Mesenchymal stem cell (in vitro differentiated cells and primary cell): ENCODE measurements around the gene CCDC40.

ENCODE experiments used
- DNase-seq: peaks from one replicate; pipeline ENCODE4 v3.0.0-alpha.2; 2013
- H2AFZ ChIP-seq: one replicate; pipeline ENCODE4 v1.6.1; 2013; ENCODE audit warnings: low read depth, mild to moderate bottlenecking, control low read depth, inconsistent platforms, low read length, moderate library complexity
- H2AK5ac ChIP-seq: 2 replicates; pipeline ENCODE4 v1.6.1; 2013; ENCODE audit warnings: low read length, moderate library complexity, mild to moderate bottlenecking, inconsistent platforms; ENCODE audit not compliant: severe bottlenecking
- H2BK120ac ChIP-seq: one replicate; pipeline ENCODE4 v1.6.1; 2013; ENCODE audit warnings: low read depth, mild to moderate bottlenecking, inconsistent platforms, low read length, moderate library complexity
- H2BK12ac ChIP-seq, 2 experiments: one replicate each; pipeline ENCODE4 v1.6.1; 2013; ENCODE audit warnings: inconsistent platforms in 2 of 2, low read length in 2 of 2, mild to moderate bottlenecking in 2 of 2, moderate library complexity in 2 of 2, control low read depth in 1 of 2
- H2BK15ac ChIP-seq: one replicate; pipeline ENCODE4 v1.6.1; 2013; ENCODE audit warnings: mild to moderate bottlenecking, low read depth, inconsistent platforms; ENCODE audit not compliant: poor library complexity, severe bottlenecking
- H2BK5ac ChIP-seq: 2 replicates; pipeline ENCODE4 v1.6.1; 2013; ENCODE audit warnings: low read depth, mild to moderate bottlenecking, low read length, control low read depth, inconsistent platforms; ENCODE audit not compliant: poor library complexity, severe bottlenecking
- H3K14ac ChIP-seq, 2 experiments: one replicate each; pipeline ENCODE4 v1.6.1; 2013; ENCODE audit warnings: inconsistent platforms in 2 of 2, low read length in 2 of 2, control low read depth in 1 of 2, mild to moderate bottlenecking in 1 of 2, moderate library complexity in 1 of 2
- H3K18ac ChIP-seq, 2 experiments: one replicate each; pipeline ENCODE4 v1.6.1; 2013; ENCODE audit warnings: inconsistent platforms in 2 of 2, low read length in 2 of 2, control low read depth in 1 of 2, low read depth in 1 of 2, mild to moderate bottlenecking in 1 of 2
- H3K23ac ChIP-seq, 2 experiments: one replicate each; pipeline ENCODE4 v1.6.1; 2013; ENCODE audit warnings: inconsistent platforms in 2 of 2, low read length in 2 of 2, mild to moderate bottlenecking in 2 of 2, moderate library complexity in 2 of 2, control low read depth in 1 of 2
- H3K27ac ChIP-seq: 2 replicates; pipeline ENCODE4 v1.5.1; 2013; ENCODE audit warnings: mild to moderate bottlenecking, moderate library complexity, low read length, control low read depth, inconsistent platforms; ENCODE audit not compliant: poor library complexity, severe bottlenecking
- H3K27me3 ChIP-seq, 2 experiments: 2 replicates each; pipeline versions ENCODE4 v1.6.1 to v1.7.0; 2013; ENCODE audit warnings: low read length in 2 of 2, mild to moderate bottlenecking in 2 of 2, moderate library complexity in 2 of 2, control low read depth in 1 of 2, inconsistent platforms in 1 of 2; ENCODE audit not compliant: control insufficient read depth in 1 of 2, insufficient read depth in 1 of 2
- H3K36me3 ChIP-seq, 2 experiments: 2 replicates each; pipeline versions ENCODE4 v1.6.1 to v1.7.0; 2013; ENCODE audit warnings: low read length in 2 of 2, control low read depth in 1 of 2, inconsistent platforms in 1 of 2, low read depth in 1 of 2, mild to moderate bottlenecking in 1 of 2; ENCODE audit not compliant: insufficient read depth in 2 of 2, control insufficient read depth in 1 of 2
- H3K4ac ChIP-seq, 2 experiments: one replicate each; pipeline ENCODE4 v1.6.1; 2013; ENCODE audit warnings: inconsistent platforms in 2 of 2, low read length in 2 of 2, mild to moderate bottlenecking in 2 of 2, moderate library complexity in 2 of 2, control low read depth in 1 of 2, low read depth in 1 of 2
- H3K4me1 ChIP-seq: 2 replicates; pipeline ENCODE4 v1.6.1; 2013; ENCODE audit warnings: low read depth, low read length, control low read depth; ENCODE audit not compliant: control insufficient read depth, insufficient read depth
- H3K4me2 ChIP-seq: 2 replicates; pipeline ENCODE4 v1.6.1; 2013; ENCODE audit warnings: low read length, mild to moderate bottlenecking, inconsistent platforms; ENCODE audit not compliant: poor library complexity, severe bottlenecking
- H3K4me3 ChIP-seq, 2 experiments: 2 replicates each; pipeline versions ENCODE4 v1.5.1 to v1.7.0; 2013; ENCODE audit warnings: low read length in 2 of 2, mild to moderate bottlenecking in 2 of 2, control low read depth in 1 of 2, low read depth in 1 of 2; ENCODE audit not compliant: insufficient read depth in 1 of 2
- H3K79me1 ChIP-seq: replicated peaks from 2 replicates; pipeline ENCODE4 v1.6.1; 2013; ENCODE audit warnings: mild to moderate bottlenecking, control low read depth, low read length, inconsistent platforms; ENCODE audit not compliant: poor library complexity, severe bottlenecking
- H3K9ac ChIP-seq: 2 replicates; pipeline ENCODE4 v1.7.0; 2013; ENCODE audit warnings: mild to moderate bottlenecking, low read length, moderate library complexity
- H3K9me3 ChIP-seq: 2 replicates; pipeline ENCODE4 v1.7.0; 2013; ENCODE audit warnings: mild to moderate bottlenecking, low read length; ENCODE audit not compliant: control insufficient read depth
- H4K8ac ChIP-seq: one replicate; pipeline ENCODE4 v1.6.1; 2013; ENCODE audit warnings: inconsistent platforms, mild to moderate bottlenecking, low read length, moderate library complexity
- H4K91ac ChIP-seq: one replicate; pipeline ENCODE4 v1.6.1; 2013; ENCODE audit warnings: mild to moderate bottlenecking, low read length, inconsistent platforms
- WGBS: methylation state at CpG from one replicate; pipeline ENCODE4 v1.1.7; 2013; ENCODE audit warnings: mixed read lengths; 5-methylcytosine and 5-hydroxymethylcytosine counted together

CCDC40 gene

DNA sequence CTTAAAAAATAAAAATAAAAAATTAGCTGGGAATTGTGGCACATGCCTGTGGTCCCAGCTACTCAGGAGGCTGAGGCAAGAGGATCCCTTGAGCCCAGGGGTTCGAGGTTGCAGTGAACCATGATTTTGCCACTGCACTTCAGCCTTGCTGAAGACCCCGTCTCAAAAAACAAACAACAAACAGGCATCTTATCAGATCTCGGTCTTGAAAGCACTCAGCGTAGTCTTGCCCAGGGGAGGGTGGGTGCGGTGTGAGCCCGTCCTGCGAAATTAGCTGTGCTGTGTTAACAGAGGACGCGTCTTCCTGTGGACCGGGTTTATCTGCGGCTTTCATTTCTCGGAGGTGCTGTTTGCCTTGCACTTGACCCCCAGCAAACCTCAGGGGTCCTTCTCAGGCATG lies 70.3 kb downstream of the CCDC40 start:
- Histone ChIP-seq H3K27ac (no peak overlapping the region), H2AK5ac (no peak overlapping the region), H2BK5ac (no peak overlapping the region), H3K4me2 (no peak overlapping the region), H3K9me3 (no peaks in the 10 kb centered on the region), H3K79me1 (peaks cover 2% of the 10 kb centered on the region), H3K23ac (no peak overlapping the region), H3K4ac (no peak overlapping the region), H3K14ac (no peak overlapping the region), H4K91ac (no peak overlapping the region), H2BK15ac (no peak overlapping the region), H4K8ac (no peak overlapping the region), H3K27me3 (peaks cover 5 to 50% of the 10 kb centered on the region in 2 experiments), H2BK12ac (no peak overlapping the region), H2BK120ac (no peak overlapping the region), H3K9ac (no peak overlapping the region), H3K4me1 (peaks cover 27% of the 10 kb centered on the region), H2AFZ (no peak overlapping the region), H3K4me3 (no peak overlapping the region), H3K18ac (no peak overlapping the region), H3K36me3 (peaks cover 0 to 3% of the 10 kb centered on the region in 2 experiments)
- DNase-seq, result no peak
- WGBS, result 86% methylated on average over 11 of the region's 12 CpGs

DNA sequence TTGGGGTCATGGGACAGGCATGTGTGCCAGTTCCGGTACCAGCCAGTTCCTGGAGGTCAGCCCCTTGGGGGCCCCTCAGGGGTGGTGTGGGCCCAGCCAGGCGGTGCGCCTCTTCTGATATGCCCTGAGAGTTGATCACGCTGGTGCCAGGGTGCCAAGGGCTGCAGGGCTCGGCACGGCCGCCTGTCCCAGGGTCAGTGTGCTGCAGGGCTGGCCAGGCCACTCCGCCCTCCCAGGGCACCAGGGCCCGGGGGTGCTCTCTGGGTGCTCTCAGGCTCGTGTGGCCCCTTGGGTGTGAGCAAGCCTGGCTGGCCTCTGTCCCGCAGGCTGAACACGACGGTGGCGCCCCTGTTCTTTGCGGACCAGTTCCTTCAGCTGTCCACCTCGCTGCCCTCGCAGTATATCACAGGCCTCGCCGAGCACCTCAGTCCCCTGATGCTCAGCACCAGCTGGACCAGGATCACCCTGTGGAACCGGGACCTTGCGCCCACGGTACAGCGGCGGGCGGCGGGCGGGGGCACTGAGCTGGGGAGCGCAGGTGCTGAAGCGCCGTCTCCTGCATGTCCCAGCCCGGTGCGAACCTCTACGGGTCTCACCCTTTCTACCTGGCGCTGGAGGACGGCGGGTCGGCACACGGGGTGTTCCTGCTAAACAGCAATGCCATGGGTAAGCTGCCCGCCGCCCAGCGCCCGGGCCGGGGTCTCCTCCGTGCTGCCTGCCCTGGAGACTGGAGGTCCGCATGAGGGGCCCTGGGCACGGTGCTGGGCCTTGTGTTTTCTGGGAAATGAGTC lies 71.0 kb downstream of the CCDC40 start:
- Histone ChIP-seq H3K4ac (no peak overlapping the region), H2AK5ac (no peak overlapping the region), H3K14ac (no peak overlapping the region), H2AFZ (no peak overlapping the region), H3K36me3 (peaks cover 0 to 3% of the 10 kb centered on the region in 2 experiments), H3K18ac (no peak overlapping the region), H2BK120ac (no peak overlapping the region), H3K23ac (no peak overlapping the region), H3K27me3 (peaks cover 5 to 50% of the 10 kb centered on the region in 2 experiments), H3K9me3 (no peaks in the 10 kb centered on the region), H2BK5ac (no peak overlapping the region), H4K91ac (no peak overlapping the region), H3K27ac (no peak overlapping the region), H3K9ac (no peak overlapping the region), H3K79me1 (no peaks in the 10 kb centered on the region), H3K4me3 (no peak overlapping the region), H3K4me1 (peaks cover 27% of the 10 kb centered on the region), H2BK15ac (no peak overlapping the region), H2BK12ac (peak overlapping the region in 1 of 2 experiments; percentile 4), H3K4me2 (no peak overlapping the region), H4K8ac (no peak overlapping the region)
- WGBS, result 89% methylated on average over 45 of the region's 46 CpGs
- no peak for DNase-seq

DNA sequence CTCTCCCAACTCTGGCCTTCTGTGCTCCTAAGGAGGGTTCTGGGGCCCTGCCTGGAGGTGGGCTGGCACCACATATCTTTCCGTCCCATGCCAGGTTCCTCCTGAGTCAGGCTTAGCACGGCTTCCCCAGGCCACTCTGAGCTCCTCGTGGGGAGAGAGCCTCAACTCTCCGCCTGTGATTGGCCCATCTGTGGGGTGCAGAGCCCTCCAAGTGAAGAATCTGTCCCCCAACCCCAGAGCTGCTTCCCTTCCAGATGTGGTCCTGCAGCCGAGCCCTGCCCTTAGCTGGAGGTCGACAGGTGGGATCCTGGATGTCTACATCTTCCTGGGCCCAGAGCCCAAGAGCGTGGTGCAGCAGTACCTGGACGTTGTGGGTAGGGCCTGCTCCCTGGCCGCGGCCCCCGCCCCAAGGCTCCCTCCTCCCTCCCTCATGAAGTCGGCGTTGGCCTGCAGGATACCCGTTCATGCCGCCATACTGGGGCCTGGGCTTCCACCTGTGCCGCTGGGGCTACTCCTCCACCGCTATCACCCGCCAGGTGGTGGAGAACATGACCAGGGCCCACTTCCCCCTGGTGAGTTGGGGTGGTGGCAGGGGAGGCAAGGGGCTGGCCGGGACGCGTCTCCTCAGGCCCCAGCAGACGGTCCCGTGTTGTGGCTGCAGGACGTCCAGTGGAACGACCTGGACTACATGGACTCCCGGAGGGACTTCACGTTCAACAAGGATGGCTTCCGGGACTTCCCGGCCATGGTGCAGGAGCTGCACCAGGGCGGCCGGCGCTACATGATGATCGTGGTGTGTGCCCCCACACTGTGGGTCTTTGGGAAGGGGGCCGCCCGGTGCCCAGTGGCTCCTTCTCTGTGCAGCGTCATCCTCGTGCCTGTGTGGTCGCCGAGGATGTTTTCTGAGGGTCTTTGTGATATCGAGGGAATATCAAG lies 71.9 kb downstream of the CCDC40 start:
- Histone ChIP-seq H3K36me3 (peaks cover 0 to 3% of the 10 kb centered on the region in 2 experiments), H3K18ac (no peak overlapping the region), H4K8ac (no peak overlapping the region), H2AFZ (no peak overlapping the region), H3K27me3 (peaks cover 5 to 50% of the 10 kb centered on the region in 2 experiments), H2BK5ac (no peak overlapping the region), H3K9ac (no peak overlapping the region), H3K27ac (no peak overlapping the region), H2BK12ac (no peak overlapping the region), H3K79me1 (no peaks in the 10 kb centered on the region), H2BK15ac (no peak overlapping the region), H2AK5ac (no peak overlapping the region), H3K4ac (no peak overlapping the region), H3K4me2 (no peak overlapping the region), H3K4me3 (no peak overlapping the region), H3K9me3 (no peaks in the 10 kb centered on the region), H3K14ac (no peak overlapping the region), H4K91ac (no peak overlapping the region), H2BK120ac (no peak overlapping the region), H3K4me1 (peaks cover 32% of the 10 kb centered on the region), H3K23ac (no peak overlapping the region)
- 91% methylated on average over 39 of the region's 40 CpGs for WGBS
- DNase-seq, result no peak

DNA sequence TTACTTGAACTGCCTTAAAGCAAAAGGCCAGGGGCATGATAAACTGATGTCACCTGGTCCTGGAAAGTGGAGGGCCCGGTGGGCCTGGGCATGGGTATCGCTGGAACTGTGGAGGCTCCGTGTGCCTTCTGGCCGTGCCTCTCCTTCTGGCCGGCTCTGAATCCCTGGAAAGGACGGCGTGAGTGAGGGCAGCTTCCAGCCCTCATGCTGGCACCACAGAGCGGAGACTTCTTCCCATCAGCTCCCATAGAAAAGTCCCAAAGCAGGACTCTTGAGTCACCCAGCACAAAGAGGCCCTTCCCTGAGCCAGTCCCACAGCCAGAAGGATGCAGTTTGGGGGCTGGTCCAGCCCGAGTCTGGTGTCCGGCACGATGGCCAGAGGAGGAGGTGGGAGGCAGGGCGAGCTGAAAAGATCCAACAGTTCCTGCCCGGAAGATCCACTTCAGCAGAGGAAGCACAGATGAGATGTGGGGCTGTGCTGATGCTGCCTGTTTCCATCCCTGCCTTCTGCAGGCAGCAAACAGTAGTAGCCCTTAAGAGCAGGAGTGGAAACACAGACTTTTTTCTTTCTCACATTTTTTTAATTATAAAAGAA lies 72.7 kb downstream of the CCDC40 start:
- no peak for DNase-seq
- Histone ChIP-seq H2AFZ (no peak overlapping the region), H3K4me3 (no peak overlapping the region), H3K4me2 (no peak overlapping the region), H2AK5ac (no peak overlapping the region), H3K23ac (no peak overlapping the region), H3K4ac (no peak overlapping the region), H2BK12ac (no peak overlapping the region), H3K27me3 (peaks cover 5 to 50% of the 10 kb centered on the region in 2 experiments), H3K4me1 (peaks cover 33% of the 10 kb centered on the region), H3K14ac (no peak overlapping the region), H3K27ac (no peak overlapping the region), H3K9me3 (no peaks in the 10 kb centered on the region), H2BK5ac (no peak overlapping the region), H2BK15ac (no peak overlapping the region), H2BK120ac (no peak overlapping the region), H3K18ac (no peak overlapping the region), H4K8ac (no peak overlapping the region), H3K36me3 (peaks cover 0 to 3% of the 10 kb centered on the region in 2 experiments), H3K9ac (no peak overlapping the region), H4K91ac (no peak overlapping the region), H3K79me1 (no peaks in the 10 kb centered on the region)
- WGBS, result 89% methylated on average over 12 of the region's 13 CpGs
